ENCODE measurements around the gene ERICH4. TPM values are rescaled to one million over a fixed set of nuclear protein-coding genes. Genes with fewer than 3 reads are reported as not detected.
"Not testable (repeated sequence)": the region's sequence is repeated elsewhere in the genome, so short reads cannot be mapped to it uniquely, and the experiment has no call there.

ERICH4 gene
- polyA plus RNA-seq, 2 donors = not detected

DNA sequence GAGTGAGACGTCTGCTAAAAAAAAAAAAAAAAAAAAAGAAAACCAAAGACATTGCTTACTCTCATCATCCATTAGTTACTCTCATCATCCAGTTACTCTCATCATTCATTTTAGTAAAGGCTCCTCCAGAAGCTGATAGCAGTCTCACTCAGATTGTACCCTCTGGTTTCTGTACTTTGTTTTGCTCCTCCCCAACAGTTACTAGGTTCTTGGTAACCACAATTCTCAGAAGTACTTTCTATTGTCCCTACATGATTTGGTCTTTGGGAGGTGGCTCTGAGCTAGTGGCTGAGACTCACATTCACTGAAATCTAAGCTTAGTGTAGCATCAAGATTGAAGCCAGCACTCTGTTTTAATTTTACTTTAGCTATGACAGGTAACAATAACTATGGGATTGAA, 14.3 kb downstream of the ERICH4 start:
- Histone ChIP-seq H3K36me3 (ENCODE audit: control insufficient read depth in 2 of 2, insufficient read depth in 2 of 2, low read length in 1 of 2) (no peaks in the 10 kb centered on the region), H3K27me3 (ENCODE audit: control insufficient read depth in 1 of 2, insufficient read depth in 2 of 2, low read length in 2 of 2) (no peaks in the 10 kb centered on the region), H3K27ac (ENCODE audit: low read depth in 2 of 2, low read length in 1 of 2) (no peak overlapping the region), H3K4me1 (ENCODE audit: control insufficient read depth in 2 of 2, insufficient read depth in 2 of 2, low read length in 1 of 2) (no peaks in the 10 kb centered on the region), H3K9me3 (ENCODE audit: control insufficient read depth in 2 of 2, insufficient read depth in 1 of 2, low read depth in 1 of 2, low read length in 1 of 2) (no peaks in the 10 kb centered on the region), H3K4me3 (ENCODE audit: low read depth in 1 of 2, low read length in 2 of 2) (no peak overlapping the region)
- WGBS, 2 donors = 30 to 64% methylated on average over 1 of the region's 1 CpG

DNA sequence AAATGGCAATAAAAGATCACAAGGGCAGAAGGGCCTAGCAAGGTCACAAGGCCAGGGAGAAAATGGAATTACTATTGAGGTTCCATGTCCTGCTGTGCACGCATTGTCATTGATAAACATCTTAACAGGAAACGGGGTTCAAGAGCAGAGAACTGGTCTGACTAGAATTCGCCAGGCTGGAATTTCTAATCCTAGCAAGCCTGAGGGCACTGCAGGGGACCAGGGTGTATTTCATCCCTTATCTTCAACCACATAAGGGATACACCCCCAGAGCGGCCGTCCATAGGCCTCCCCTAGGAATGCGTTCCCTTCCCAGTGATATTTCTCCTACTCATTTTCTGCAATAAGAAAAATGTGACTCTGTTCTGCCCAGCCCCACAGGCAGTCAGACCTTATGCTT, 19.5 kb downstream of the ERICH4 start:
- H3K27me3 ChIP-seq (ENCODE audit: control insufficient read depth in 1 of 2, insufficient read depth in 2 of 2, low read length in 2 of 2) = peaks cover 0 to 2% of the 10 kb centered on the region in 2 donors
- 61 to 66% methylated on average over 6 of the region's 6 CpGs for WGBS, 2 donors
- no peaks in the 10 kb centered on the region for H3K9me3 ChIP-seq (ENCODE audit: control insufficient read depth in 2 of 2, insufficient read depth in 1 of 2, low read depth in 1 of 2, low read length in 1 of 2)
- H3K4me1 ChIP-seq (ENCODE audit: control insufficient read depth in 2 of 2, insufficient read depth in 2 of 2, low read length in 1 of 2) = no peaks in the 10 kb centered on the region
- H3K36me3 ChIP-seq (ENCODE audit: control insufficient read depth in 2 of 2, insufficient read depth in 2 of 2, low read length in 1 of 2) = no peaks in the 10 kb centered on the region
- H3K4me3 ChIP-seq (ENCODE audit: low read depth in 1 of 2, low read length in 2 of 2) = no peak overlapping the region
- H3K27ac ChIP-seq (ENCODE audit: low read depth in 2 of 2, low read length in 1 of 2) = no peak overlapping the region

DNA sequence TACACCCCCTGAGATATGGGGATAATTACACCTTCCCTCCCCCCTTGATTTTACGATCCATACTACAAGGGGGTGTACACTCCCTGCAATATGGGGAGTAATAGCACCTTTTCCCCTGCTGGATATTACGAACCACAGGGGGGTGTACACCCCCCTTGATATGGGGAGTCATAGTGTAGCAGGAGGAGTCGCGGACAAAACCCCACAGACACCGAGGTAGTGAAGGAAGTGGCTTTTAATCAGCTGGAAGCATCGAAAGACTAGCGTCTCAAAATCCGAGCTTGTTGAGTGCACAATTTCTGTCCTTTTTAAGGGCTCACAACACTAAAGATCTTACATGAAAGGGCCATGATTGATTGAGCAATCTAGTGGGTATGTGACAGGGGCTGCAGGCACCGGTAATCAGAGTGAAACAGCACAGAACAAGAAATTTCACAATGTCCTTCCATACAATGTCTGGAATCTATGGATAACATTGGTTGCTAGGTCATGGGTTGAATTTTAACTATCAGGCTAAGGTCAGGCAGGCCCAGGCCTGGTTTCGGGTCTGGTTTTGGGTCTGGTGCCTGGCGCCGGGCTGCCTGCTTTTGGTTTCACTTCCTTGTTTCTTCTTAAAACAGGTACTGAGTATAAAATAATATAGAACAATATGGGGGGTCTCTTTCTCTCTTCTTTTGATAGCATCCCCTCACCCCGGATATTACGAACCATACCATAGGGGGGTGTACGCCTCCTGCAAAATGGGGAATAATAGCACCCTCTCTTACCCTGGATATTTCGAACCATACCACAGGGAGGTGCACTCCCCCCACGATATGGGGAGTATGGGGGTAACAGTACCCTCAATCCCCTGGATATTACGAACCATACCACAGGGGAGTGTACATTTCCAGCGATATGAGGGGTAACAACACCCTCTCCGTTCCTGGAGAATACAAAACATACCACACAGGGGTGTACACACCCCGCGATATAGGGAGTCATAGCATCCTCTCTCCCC, 20.6 kb downstream of the ERICH4 start:
- not testable (repeated sequence) for H3K4me3 ChIP-seq (ENCODE audit: low read depth in 1 of 2, low read length in 2 of 2); H3K27me3 ChIP-seq (ENCODE audit: control insufficient read depth in 1 of 2, insufficient read depth in 2 of 2, low read length in 2 of 2); H3K27ac ChIP-seq (ENCODE audit: low read depth in 2 of 2, low read length in 1 of 2); H3K36me3 ChIP-seq (ENCODE audit: control insufficient read depth in 2 of 2, insufficient read depth in 2 of 2, low read length in 1 of 2); H3K4me1 ChIP-seq (ENCODE audit: control insufficient read depth in 2 of 2, insufficient read depth in 2 of 2, low read length in 1 of 2); H3K9me3 ChIP-seq (ENCODE audit: control insufficient read depth in 2 of 2, insufficient read depth in 1 of 2, low read depth in 1 of 2, low read length in 1 of 2)
- WGBS, 2 donors = 71 to 77% methylated on average over 22 of the region's 22 CpGs

DNA sequence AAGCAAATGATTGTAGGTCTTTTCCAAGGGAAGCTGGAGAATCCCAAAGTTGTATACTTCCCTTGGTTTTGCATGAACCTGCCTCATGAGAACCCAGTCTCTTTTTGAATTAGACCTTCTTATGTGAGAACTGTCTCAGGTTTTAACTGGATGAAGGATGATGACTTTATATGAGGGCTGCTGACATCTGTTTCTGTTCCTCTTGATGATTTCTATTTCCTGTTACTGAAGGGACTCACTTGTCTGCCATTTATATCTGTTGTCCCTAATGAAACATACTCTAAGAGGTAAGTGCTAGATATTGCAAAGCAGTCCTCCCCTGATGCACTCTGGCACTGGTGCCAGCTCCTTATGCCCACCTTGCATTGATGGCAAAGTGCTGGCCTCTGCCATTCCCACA, 33.6 kb downstream of the ERICH4 start:
- H3K4me3 ChIP-seq (ENCODE audit: low read depth in 1 of 2, low read length in 2 of 2) = no peak overlapping the region
- H3K36me3 ChIP-seq (ENCODE audit: control insufficient read depth in 2 of 2, insufficient read depth in 2 of 2, low read length in 1 of 2) = no peaks in the 10 kb centered on the region
- peaks cover 0 to 3% of the 10 kb centered on the region in 2 donors for H3K27me3 ChIP-seq (ENCODE audit: control insufficient read depth in 1 of 2, insufficient read depth in 2 of 2, low read length in 2 of 2)
- peaks cover 0 to 2% of the 10 kb centered on the region in 2 donors for H3K9me3 ChIP-seq (ENCODE audit: control insufficient read depth in 2 of 2, insufficient read depth in 1 of 2, low read depth in 1 of 2, low read length in 1 of 2)
- H3K4me1 ChIP-seq (ENCODE audit: control insufficient read depth in 2 of 2, insufficient read depth in 2 of 2, low read length in 1 of 2) = no peaks in the 10 kb centered on the region
- no peak overlapping the region for H3K27ac ChIP-seq (ENCODE audit: low read depth in 2 of 2, low read length in 1 of 2)

DNA sequence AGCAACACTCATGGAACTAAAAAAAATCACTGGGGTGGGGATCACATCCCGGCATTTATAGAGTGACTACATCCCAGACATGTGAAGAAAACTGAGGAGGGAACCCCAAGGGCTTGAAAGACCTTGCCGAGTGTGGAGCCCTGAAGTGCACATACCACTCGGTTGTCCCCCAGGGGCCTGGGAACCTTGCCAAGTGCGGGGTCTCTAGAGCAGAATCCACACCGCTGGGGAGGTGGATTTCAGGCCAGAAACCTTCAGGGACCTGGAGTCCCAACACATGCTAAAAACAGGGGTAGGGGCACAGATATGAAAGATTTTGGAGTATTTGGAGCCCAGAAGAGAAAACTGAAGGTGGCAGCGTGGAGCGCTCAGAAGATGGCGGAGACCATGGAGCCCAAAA, 35.2 kb downstream of the ERICH4 start:
- H3K36me3 ChIP-seq (ENCODE audit: control insufficient read depth in 2 of 2, insufficient read depth in 2 of 2, low read length in 1 of 2) = no peaks in the 10 kb centered on the region
- WGBS, 2 donors = 56 to 58% methylated on average over 8 of the region's 8 CpGs
- H3K4me1 ChIP-seq (ENCODE audit: control insufficient read depth in 2 of 2, insufficient read depth in 2 of 2, low read length in 1 of 2) = no peaks in the 10 kb centered on the region
- H3K9me3 ChIP-seq (ENCODE audit: control insufficient read depth in 2 of 2, insufficient read depth in 1 of 2, low read depth in 1 of 2, low read length in 1 of 2) = peaks cover 0 to 6% of the 10 kb centered on the region in 2 donors
- no peak overlapping the region for H3K4me3 ChIP-seq (ENCODE audit: low read depth in 1 of 2, low read length in 2 of 2)
- H3K27me3 ChIP-seq (ENCODE audit: control insufficient read depth in 1 of 2, insufficient read depth in 2 of 2, low read length in 2 of 2) = peaks cover 0 to 3% of the 10 kb centered on the region in 2 donors
- H3K27ac ChIP-seq (ENCODE audit: low read depth in 2 of 2, low read length in 1 of 2) = no peak overlapping the region

DNA sequence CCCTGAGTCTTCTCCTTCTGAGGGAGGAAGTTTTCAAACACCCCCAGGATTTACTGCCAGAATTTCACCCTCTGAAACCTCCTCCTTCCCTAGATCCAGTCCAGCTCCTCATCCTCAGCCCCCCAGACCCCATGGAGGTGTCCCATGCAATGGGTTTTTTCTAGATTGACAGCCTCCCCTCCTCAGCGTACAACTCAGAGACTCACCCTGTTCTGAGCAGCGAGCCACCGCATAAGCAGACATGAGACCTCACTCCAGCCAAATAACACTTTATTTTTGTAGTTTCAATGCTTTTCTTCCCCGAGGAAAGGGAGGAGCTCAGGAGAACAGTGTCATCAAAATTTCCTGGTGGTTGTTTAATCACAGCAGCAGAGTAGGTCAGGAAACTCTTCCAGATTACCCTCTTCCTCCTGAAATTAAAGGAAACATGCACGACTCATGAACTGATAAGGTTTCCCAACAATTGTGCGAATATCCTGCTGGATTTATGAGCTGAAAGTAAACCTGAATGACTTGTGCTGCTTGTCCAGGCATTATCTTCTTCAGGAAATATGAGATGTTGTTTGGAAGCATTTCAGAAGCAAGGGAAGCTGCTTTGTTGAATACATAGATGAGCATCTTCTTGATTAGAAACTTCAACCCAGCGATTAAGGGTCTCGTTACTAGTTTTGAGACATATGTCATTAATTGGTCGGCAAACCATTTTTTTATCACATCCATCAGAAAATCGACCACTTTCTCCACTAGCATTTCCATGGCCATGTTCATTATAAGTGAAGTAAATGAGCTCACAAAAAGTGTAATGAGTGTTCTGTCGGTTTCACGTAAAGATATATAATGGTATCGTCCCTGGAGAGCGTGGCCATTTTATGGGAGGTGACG, 36.2 kb downstream of the ERICH4 start:
- H3K27me3 ChIP-seq (ENCODE audit: control insufficient read depth in 1 of 2, insufficient read depth in 2 of 2, low read length in 2 of 2) = no peaks in the 10 kb centered on the region
- no peaks in the 10 kb centered on the region for H3K36me3 ChIP-seq (ENCODE audit: control insufficient read depth in 2 of 2, insufficient read depth in 2 of 2, low read length in 1 of 2)
- H3K27ac ChIP-seq (ENCODE audit: low read depth in 2 of 2, low read length in 1 of 2) = peak overlapping the region in 1 of 2 donors; percentile 10
- no peaks in the 10 kb centered on the region for H3K4me1 ChIP-seq (ENCODE audit: control insufficient read depth in 2 of 2, insufficient read depth in 2 of 2, low read length in 1 of 2)
- no peak overlapping the region for H3K4me3 ChIP-seq (ENCODE audit: low read depth in 1 of 2, low read length in 2 of 2)
- WGBS, 2 donors = 68% methylated on average over 15 of the region's 15 CpGs
- peaks cover 0 to 6% of the 10 kb centered on the region in 2 donors for H3K9me3 ChIP-seq (ENCODE audit: control insufficient read depth in 2 of 2, insufficient read depth in 1 of 2, low read depth in 1 of 2, low read length in 1 of 2)

DNA sequence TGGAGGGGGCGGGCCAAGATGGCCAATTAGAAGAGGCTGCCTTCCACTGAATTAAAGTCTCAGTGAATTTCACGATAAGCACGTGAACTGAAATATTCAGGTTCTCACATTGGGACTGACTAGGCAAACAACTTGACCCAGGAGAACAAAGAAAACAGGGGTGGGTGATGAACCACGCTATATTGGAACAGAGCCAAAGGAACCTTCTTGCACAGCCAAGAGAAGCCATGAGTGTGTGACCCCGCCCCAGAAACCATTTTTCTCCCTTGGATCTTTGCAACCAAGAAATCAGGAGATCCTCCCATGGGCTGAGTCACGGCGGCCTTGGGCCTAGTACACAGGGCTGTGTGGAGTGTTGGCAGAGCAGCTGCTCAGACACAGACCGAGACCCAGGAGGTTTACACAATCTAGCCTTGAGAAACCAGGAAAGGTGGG, 36.8 kb downstream of the ERICH4 start:
- WGBS, 2 donors = 61% methylated on average over 8 of the region's 8 CpGs

DNA sequence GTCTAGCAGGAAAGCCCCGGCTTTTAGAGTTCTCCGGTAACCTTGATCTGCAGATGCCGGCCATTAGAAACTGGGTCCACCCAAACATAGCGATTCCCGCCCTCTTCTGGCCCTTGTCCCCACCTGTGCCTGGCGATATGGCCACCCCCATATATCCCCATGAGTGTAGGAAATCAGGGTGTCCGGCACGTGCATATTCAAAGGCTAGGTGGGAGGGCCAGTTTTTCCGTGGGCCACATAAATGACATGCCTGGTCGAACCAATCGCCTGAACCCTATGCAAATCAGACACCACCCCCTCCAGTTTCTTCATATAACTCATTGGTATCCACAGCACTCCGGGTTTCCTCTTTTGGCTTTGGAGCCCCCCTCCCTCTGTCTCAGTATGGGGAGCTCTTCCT, 37.4 kb downstream of the ERICH4 start:
- Histone ChIP-seq H3K36me3 (ENCODE audit: control insufficient read depth in 2 of 2, insufficient read depth in 2 of 2, low read length in 1 of 2) (no peaks in the 10 kb centered on the region), H3K27ac (ENCODE audit: low read depth in 2 of 2, low read length in 1 of 2) (peak overlapping the region in 1 of 2 donors; percentile 11), H3K9me3 (ENCODE audit: control insufficient read depth in 2 of 2, insufficient read depth in 1 of 2, low read depth in 1 of 2, low read length in 1 of 2) (peaks cover 0 to 6% of the 10 kb centered on the region in 2 donors), H3K4me1 (ENCODE audit: control insufficient read depth in 2 of 2, insufficient read depth in 2 of 2, low read length in 1 of 2) (no peaks in the 10 kb centered on the region), H3K4me3 (ENCODE audit: low read depth in 1 of 2, low read length in 2 of 2) (no peak overlapping the region), H3K27me3 (ENCODE audit: control insufficient read depth in 1 of 2, insufficient read depth in 2 of 2, low read length in 2 of 2) (no peaks in the 10 kb centered on the region)
- WGBS, 2 donors = 77 to 79% methylated on average over 12 of the region's 12 CpGs

More for the DNA sequence above, 36.8 kb downstream of the ERICH4 start:
- no peak overlapping the region for H3K27ac ChIP-seq (ENCODE audit: low read depth in 2 of 2, low read length in 1 of 2)
- no peak overlapping the region for H3K4me3 ChIP-seq (ENCODE audit: low read depth in 1 of 2, low read length in 2 of 2)
- H3K4me1 ChIP-seq (ENCODE audit: control insufficient read depth in 2 of 2, insufficient read depth in 2 of 2, low read length in 1 of 2) = no peaks in the 10 kb centered on the region
- H3K36me3 ChIP-seq (ENCODE audit: control insufficient read depth in 2 of 2, insufficient read depth in 2 of 2, low read length in 1 of 2) = no peaks in the 10 kb centered on the region
- H3K9me3 ChIP-seq (ENCODE audit: control insufficient read depth in 2 of 2, insufficient read depth in 1 of 2, low read depth in 1 of 2, low read length in 1 of 2) = peaks cover 0 to 6% of the 10 kb centered on the region in 2 donors
- no peaks in the 10 kb centered on the region for H3K27me3 ChIP-seq (ENCODE audit: control insufficient read depth in 1 of 2, insufficient read depth in 2 of 2, low read length in 2 of 2)

DNA sequence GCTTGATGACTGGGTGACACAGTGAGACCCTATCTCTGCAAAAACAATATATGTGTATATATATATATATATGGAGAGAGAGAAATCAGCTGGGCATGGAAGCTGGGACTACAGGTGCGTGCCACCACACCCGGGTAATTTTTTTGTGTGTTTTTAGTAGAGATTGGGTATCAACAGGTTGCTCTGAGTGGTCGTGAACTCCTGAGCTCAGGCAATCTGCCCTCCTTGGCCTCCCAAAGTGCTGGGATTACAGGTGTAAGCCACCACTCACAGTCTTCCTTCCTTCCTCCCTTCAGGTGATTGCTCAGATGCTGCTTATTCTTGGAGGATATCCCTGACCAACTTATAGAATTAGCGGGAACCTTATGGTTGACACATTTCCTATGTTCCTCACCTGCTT, 41.9 kb downstream of the ERICH4 start:
- Histone ChIP-seq H3K27ac (ENCODE audit: low read depth in 2 of 2, low read length in 1 of 2) (no peak overlapping the region), H3K4me3 (ENCODE audit: low read depth in 1 of 2, low read length in 2 of 2) (no peak overlapping the region), H3K4me1 (ENCODE audit: control insufficient read depth in 2 of 2, insufficient read depth in 2 of 2, low read length in 1 of 2) (no peaks in the 10 kb centered on the region), H3K36me3 (ENCODE audit: control insufficient read depth in 2 of 2, insufficient read depth in 2 of 2, low read length in 1 of 2) (no peaks in the 10 kb centered on the region), H3K27me3 (ENCODE audit: control insufficient read depth in 1 of 2, insufficient read depth in 2 of 2, low read length in 2 of 2) (no peaks in the 10 kb centered on the region), H3K9me3 (ENCODE audit: control insufficient read depth in 2 of 2, insufficient read depth in 1 of 2, low read depth in 1 of 2, low read length in 1 of 2) (peaks cover 0 to 14% of the 10 kb centered on the region in 2 donors)
- WGBS, 2 donors = 75 to 80% methylated on average over 4 of the region's 4 CpGs
